Neuron (in vitro differentiated cells): ENCODE measurements around the gene MAPK8IP3.
"Not testable (repeated sequence)": the region's sequence is repeated elsewhere in the genome, so short reads cannot be mapped to it uniquely, and the experiment has no call there.

ENCODE experiments used
- H2AFZ ChIP-seq: one replicate; pipeline ENCODE4 v1.6.1; 2013; ENCODE audit warnings: low read depth, mild to moderate bottlenecking, inconsistent platforms, low read length, moderate library complexity
- H3K27me3 ChIP-seq: one replicate; pipeline ENCODE4 v1.6.1; 2013; ENCODE audit warnings: low read length; ENCODE audit not compliant: insufficient read depth
- H3K36me3 ChIP-seq: one replicate; pipeline ENCODE4 v1.6.1; 2013; ENCODE audit warnings: low read length; ENCODE audit not compliant: insufficient read depth
- H3K4me1 ChIP-seq: one replicate; pipeline ENCODE4 v1.6.1; 2013; ENCODE audit warnings: low read length; ENCODE audit not compliant: insufficient read depth
- H3K4me3 ChIP-seq: 2 replicates; pipeline ENCODE4 v1.5.1; 2013; ENCODE audit warnings: mild to moderate bottlenecking, low read length, moderate library complexity
- H3K9me3 ChIP-seq: one replicate; pipeline ENCODE4 v1.6.1; 2013; ENCODE audit warnings: low read length

Gene MAPK8IP3

GRCh38 chr16:1707193-1707790, 1.3 kb downstream of the MAPK8IP3 start:
- peaks cover 5% of the 10 kb centered on the region for H3K36me3 ChIP-seq
- peak overlapping the region; percentile 94 for H3K4me3 ChIP-seq
- H3K27me3 ChIP-seq: no peaks in the 10 kb centered on the region
- no peaks in the 10 kb centered on the region for H3K9me3 ChIP-seq
- peaks cover 21% of the 10 kb centered on the region for H3K4me1 ChIP-seq
- no peak overlapping the region for H2AFZ ChIP-seq

GRCh38 chr16:1708083-1708767, 2.2 kb downstream of the MAPK8IP3 start:
- peak overlapping the region; percentile 94 for H3K4me3 ChIP-seq
- no peaks in the 10 kb centered on the region for H3K27me3 ChIP-seq
- peaks cover 21% of the 10 kb centered on the region for H3K4me1 ChIP-seq
- no peaks in the 10 kb centered on the region for H3K36me3 ChIP-seq
- H3K9me3 ChIP-seq: no peaks in the 10 kb centered on the region
- H2AFZ ChIP-seq: no peak overlapping the region

- Histone ChIP-seq H3K27me3 (no peaks in the 10 kb centered on the region), H3K36me3 (no peaks in the 10 kb centered on the region)
These were observed 2.8 kb downstream of the MAPK8IP3 start for GRCh38 chr16:1708768-1709180.

GRCh38 chr16:1709356-1709755, 3.4 kb downstream of the MAPK8IP3 start:
- H3K4me3 ChIP-seq: no peak overlapping the region

More at GRCh38 chr16:1708768-1709180, 2.8 kb downstream of the MAPK8IP3 start:
- Histone ChIP-seq H3K4me3 (no peak overlapping the region), H3K4me1 (peaks cover 21% of the 10 kb centered on the region), H3K9me3 (no peaks in the 10 kb centered on the region), H2AFZ (no peak overlapping the region)

GRCh38 chr16:1710811-1711507, 5.0 kb downstream of the MAPK8IP3 start:
- Histone ChIP-seq H3K36me3 (peaks cover 2% of the 10 kb centered on the region), H2AFZ (no peak overlapping the region), H3K27me3 (no peaks in the 10 kb centered on the region), H3K9me3 (no peaks in the 10 kb centered on the region), H3K4me1 (peaks cover 16% of the 10 kb centered on the region), H3K4me3 (no peak overlapping the region)

More at GRCh38 chr16:1709356-1709755, 3.4 kb downstream of the MAPK8IP3 start:
- no peak overlapping the region for H2AFZ ChIP-seq
- H3K9me3 ChIP-seq: no peaks in the 10 kb centered on the region
- peaks cover 2% of the 10 kb centered on the region for H3K36me3 ChIP-seq
- H3K27me3 ChIP-seq: no peaks in the 10 kb centered on the region
- H3K4me1 ChIP-seq: peaks cover 21% of the 10 kb centered on the region

- Histone ChIP-seq H3K4me1 (peaks cover 7% of the 10 kb centered on the region), H2AFZ (no peak overlapping the region), H3K4me3 (no peak overlapping the region), H3K27me3 (no peaks in the 10 kb centered on the region), H3K9me3 (no peaks in the 10 kb centered on the region), H3K36me3 (peaks cover 2% of the 10 kb centered on the region)
These were observed 6.8 kb downstream of the MAPK8IP3 start for GRCh38 chr16:1712791-1713261.

- H3K4me1 ChIP-seq: peaks cover 2% of the 10 kb centered on the region
- no peaks in the 10 kb centered on the region for H3K9me3 ChIP-seq
- no peak overlapping the region for H2AFZ ChIP-seq
- H3K27me3 ChIP-seq: no peaks in the 10 kb centered on the region
- H3K36me3 ChIP-seq: peaks cover 2% of the 10 kb centered on the region
- no peak overlapping the region for H3K4me3 ChIP-seq
These were observed 7.3 kb downstream of the MAPK8IP3 start for GRCh38 chr16:1713331-1713730.

- Histone ChIP-seq H3K36me3 (peaks cover 2% of the 10 kb centered on the region), H2AFZ (no peak overlapping the region), H3K4me3 (no peak overlapping the region), H3K9me3 (no peaks in the 10 kb centered on the region), H3K27me3 (no peaks in the 10 kb centered on the region), H3K4me1 (no peaks in the 10 kb centered on the region)
These were observed 7.9 kb downstream of the MAPK8IP3 start for GRCh38 chr16:1713933-1714332.

GRCh38 chr16:1715220-1715619, 9.2 kb downstream of the MAPK8IP3 start:
- Histone ChIP-seq H3K36me3 (peaks cover 2% of the 10 kb centered on the region), H3K9me3 (no peaks in the 10 kb centered on the region), H3K27me3 (no peaks in the 10 kb centered on the region), H3K4me3 (no peak overlapping the region), H2AFZ (no peak overlapping the region), H3K4me1 (no peaks in the 10 kb centered on the region)

GRCh38 chr16:1718236-1718635, 12.2 kb downstream of the MAPK8IP3 start:
- H2AFZ ChIP-seq, H3K27me3 ChIP-seq, H3K9me3 ChIP-seq: not testable (repeated sequence)

GRCh38 chr16:1719559-1720229, 13.7 kb downstream of the MAPK8IP3 start:
- H3K27me3 ChIP-seq, H2AFZ ChIP-seq, H3K4me1 ChIP-seq, H3K36me3 ChIP-seq, H3K9me3 ChIP-seq, H3K4me3 ChIP-seq: not testable (repeated sequence)

More at GRCh38 chr16:1718236-1718635, 12.2 kb downstream of the MAPK8IP3 start:
- not testable (repeated sequence) for H3K4me3 ChIP-seq, H3K4me1 ChIP-seq, H3K36me3 ChIP-seq

GRCh38 chr16:1721372-1721771, 15.4 kb downstream of the MAPK8IP3 start:
- H2AFZ ChIP-seq: no peak overlapping the region
- peaks cover 14% of the 10 kb centered on the region for H3K36me3 ChIP-seq
- H3K4me3 ChIP-seq: no peak overlapping the region
- no peaks in the 10 kb centered on the region for H3K27me3 ChIP-seq
- H3K9me3 ChIP-seq: no peaks in the 10 kb centered on the region
- H3K4me1 ChIP-seq: no peaks in the 10 kb centered on the region
